Skeletal muscle satellite cell (primary cell): ENCODE results near the gene FTSJ3.

Source experiments
- H3K27me3 ChIP-seq: 2 replicates; pipeline ENCODE4 v1.7.0; 2013; ENCODE audit warnings: low read length; ENCODE audit not compliant: control insufficient read depth, insufficient read depth
- H3K36me3 ChIP-seq: 2 replicates; pipeline ENCODE4 v1.7.0; 2013; ENCODE audit warnings: mild to moderate bottlenecking, control low read depth, low read length; ENCODE audit not compliant: insufficient read depth
- H3K4me1 ChIP-seq: 2 replicates; pipeline ENCODE4 v1.7.0; 2013; ENCODE audit warnings: low read length; ENCODE audit not compliant: control insufficient read depth, insufficient read depth
- H3K4me2 ChIP-seq: 2 replicates; pipeline ENCODE4 v1.7.0; 2013; ENCODE audit warnings: mild to moderate bottlenecking, low read length
- H3K4me3 ChIP-seq: 2 replicates; pipeline ENCODE4 v1.7.0; 2013; ENCODE audit warnings: low read length
- H3K9ac ChIP-seq: 2 replicates; pipeline ENCODE4 v1.7.0; 2013; ENCODE audit warnings: mild to moderate bottlenecking, low read depth, low read length, moderate library complexity
- H3K9me3 ChIP-seq: replicated peaks from 2 replicates; pipeline ENCODE4 v1.7.0; 2013; ENCODE audit warnings: mild to moderate bottlenecking, control low read depth, low read length

Gene FTSJ3

GRCh38 chr17:63820963-63821561 lies 6.4 kb downstream of the FTSJ3 start:
- Histone ChIP-seq H3K4me1 (peaks cover 15% of the 10 kb centered on the region), H3K9ac (no peak overlapping the region), H3K4me2 (no peak overlapping the region), H3K4me3 (no peak overlapping the region), H3K9me3 (no peaks in the 10 kb centered on the region), H3K27me3 (no peaks in the 10 kb centered on the region), H3K36me3 (peaks cover 93% of the 10 kb centered on the region)

- no peaks in the 10 kb centered on the region for H3K9me3 ChIP-seq
- H3K4me2 ChIP-seq: no peak overlapping the region
- H3K4me3 ChIP-seq: no peak overlapping the region
- peaks cover 7% of the 10 kb centered on the region for H3K4me1 ChIP-seq
- H3K27me3 ChIP-seq: no peaks in the 10 kb centered on the region
- no peak overlapping the region for H3K9ac ChIP-seq
- H3K36me3 ChIP-seq: peaks cover 95% of the 10 kb centered on the region
These were observed 7.6 kb downstream of the FTSJ3 start for GRCh38 chr17:63819585-63820537.

GRCh38 chr17:63819131-63819530 lies 8.3 kb downstream of the FTSJ3 start:
- Histone ChIP-seq H3K9ac (no peak overlapping the region), H3K9me3 (no peaks in the 10 kb centered on the region), H3K4me3 (no peak overlapping the region), H3K27me3 (no peaks in the 10 kb centered on the region), H3K36me3 (peaks cover 93% of the 10 kb centered on the region), H3K4me1 (peaks cover 7% of the 10 kb centered on the region), H3K4me2 (no peak overlapping the region)

- Histone ChIP-seq H3K4me2 (no peak overlapping the region), H3K27me3 (no peaks in the 10 kb centered on the region), H3K4me1 (peaks cover 7% of the 10 kb centered on the region), H3K36me3 (peaks cover 96% of the 10 kb centered on the region), H3K9me3 (no peaks in the 10 kb centered on the region), H3K4me3 (no peak overlapping the region), H3K9ac (no peak overlapping the region)
These were observed 9.6 kb downstream of the FTSJ3 start for GRCh38 chr17:63817736-63818385.

- Histone ChIP-seq H3K4me2 (no peak overlapping the region), H3K27me3 (no peaks in the 10 kb centered on the region), H3K9ac (no peak overlapping the region), H3K4me1 (peaks cover 7% of the 10 kb centered on the region), H3K9me3 (no peaks in the 10 kb centered on the region), H3K4me3 (no peak overlapping the region), H3K36me3 (peaks cover 93% of the 10 kb centered on the region)
These were observed 10.8 kb downstream of the FTSJ3 start for GRCh38 chr17:63816669-63817068.

- Histone ChIP-seq H3K4me1 (peaks cover 7% of the 10 kb centered on the region), H3K4me3 (no peak overlapping the region), H3K9ac (no peak overlapping the region), H3K36me3 (peaks cover 93% of the 10 kb centered on the region), H3K27me3 (no peaks in the 10 kb centered on the region), H3K9me3 (no peaks in the 10 kb centered on the region), H3K4me2 (no peak overlapping the region)
These were observed 11.3 kb downstream of the FTSJ3 start for GRCh38 chr17:63816123-63816522.

- Histone ChIP-seq H3K4me3 (no peak overlapping the region), H3K9ac (no peak overlapping the region), H3K4me2 (no peak overlapping the region), H3K9me3 (no peaks in the 10 kb centered on the region), H3K36me3 (peaks cover 92% of the 10 kb centered on the region), H3K27me3 (no peaks in the 10 kb centered on the region), H3K4me1 (no peaks in the 10 kb centered on the region)
These were observed 17.5 kb downstream of the FTSJ3 start for GRCh38 chr17:63809970-63810369.

GRCh38 chr17:63805591-63805990 lies 21.9 kb downstream of the FTSJ3 start:
- H3K4me1 ChIP-seq: no peaks in the 10 kb centered on the region
- no peak overlapping the region for H3K9ac ChIP-seq
- peaks cover 87% of the 10 kb centered on the region for H3K36me3 ChIP-seq
- H3K9me3 ChIP-seq: no peaks in the 10 kb centered on the region
- no peak overlapping the region for H3K4me3 ChIP-seq
- no peaks in the 10 kb centered on the region for H3K27me3 ChIP-seq
- H3K4me2 ChIP-seq: no peak overlapping the region

- Histone ChIP-seq H3K36me3 (peaks cover 88% of the 10 kb centered on the region), H3K9me3 (no peaks in the 10 kb centered on the region), H3K27me3 (no peaks in the 10 kb centered on the region), H3K4me2 (no peak overlapping the region), H3K9ac (no peak overlapping the region), H3K4me1 (no peaks in the 10 kb centered on the region), H3K4me3 (no peak overlapping the region)
These were observed 23.1 kb downstream of the FTSJ3 start for GRCh38 chr17:63804328-63804727.

GRCh38 chr17:63800783-63801182 lies 26.7 kb downstream of the FTSJ3 start:
- H3K9me3 ChIP-seq: no peaks in the 10 kb centered on the region
- no peaks in the 10 kb centered on the region for H3K27me3 ChIP-seq
- H3K4me3 ChIP-seq: no peak overlapping the region
- H3K9ac ChIP-seq: no peak overlapping the region
- H3K4me2 ChIP-seq: no peak overlapping the region
- H3K36me3 ChIP-seq: peaks cover 89% of the 10 kb centered on the region
- no peaks in the 10 kb centered on the region for H3K4me1 ChIP-seq

- Histone ChIP-seq H3K9me3 (no peaks in the 10 kb centered on the region), H3K36me3 (peaks cover 86% of the 10 kb centered on the region), H3K27me3 (no peaks in the 10 kb centered on the region), H3K9ac (no peak overlapping the region), H3K4me2 (no peak overlapping the region), H3K4me3 (no peak overlapping the region), H3K4me1 (no peaks in the 10 kb centered on the region)
These were observed 28.8 kb downstream of the FTSJ3 start for GRCh38 chr17:63798572-63799106.
